ENCODE data around the gene HEMGN. TPM values are rescaled to one million over a fixed set of nuclear protein-coding genes. Genes with fewer than 3 reads are reported as not detected.

Gene HEMGN
- total and polyA plus RNA-seq, 2 of the 8 experiments (the other 6 are each of a cell fraction or from before 2014, with no cell fraction given) = not detected

- H2BK15ac ChIP-seq (ENCODE audit: low read length) = no peak overlapping the region
- peak overlapping the region; percentile 99 for H4K8ac ChIP-seq (ENCODE audit: extremely low read depth, insufficient read depth, low read length)
- H3K9me3 ChIP-seq (ENCODE audit: insufficient read depth in 2 of 2, low read depth in 1 of 2, low read length in 1 of 2) = peaks cover 0 to 5% of the 10 kb centered on the region in 2 experiments; a peak in 1 of 4 replicates
- H3K4ac ChIP-seq (replicated peaks; ENCODE audit: insufficient read length, low read depth, low read length) = peak overlapping the region; percentile 94
- peak overlapping the region; percentile 85 for H4K5ac ChIP-seq (ENCODE audit: insufficient read length, low read depth, low read length)
- peaks cover 33 to 60% (median 51%) of the 10 kb centered on the region in 4 experiments for H3K27me3 ChIP-seq (replicated peaks in 1 of 4; ENCODE audit: control insufficient read depth in 3 of 4, extremely low read depth in 1 of 4, insufficient read depth in 3 of 4, low read length in 3 of 4)
- CTCF ChIA-PET (ENCODE audit: partially characterized antibody) = interaction anchor here (0.6 to 3.1 kb wide), 5 partner anchors 13 to 559 kb away, joined by 3 to 13 read pairs (median 4); no protein-coding TSS in a partner anchor
- H3K27ac ChIP-seq (ENCODE audit: low read depth, low read length) = peak overlapping the region; percentile 64; the same call in 1 of the 2 replicates
- H2BK120ac ChIP-seq (replicated peaks; ENCODE audit: low read depth, low read length) = no peak overlapping the region
- H3K4me2 ChIP-seq (ENCODE audit: insufficient read depth in 1 of 2, low read depth in 2 of 2, low read length in 2 of 2) = peak overlapping the region; percentile 55 to 94
- peak overlapping the region; percentile 96 for H4K91ac ChIP-seq (replicated peaks; ENCODE audit: insufficient read length, low read length)
- peak overlapping the region; percentile 69 for H3K56ac ChIP-seq (replicated peaks; ENCODE audit: insufficient read length, low read depth, low read length)
- H2BK20ac ChIP-seq (ENCODE audit: low read length) = no peak overlapping the region
- H3K23me2 ChIP-seq (ENCODE audit: low read depth, low read length) = peaks cover 12% of the 10 kb centered on the region; the same call in 1 of the 2 replicates
- no peak overlapping the region for H2AFZ ChIP-seq (ENCODE audit: low read length)
- H3K4me3 ChIP-seq (ENCODE audit: extremely low read depth in 1 of 4, insufficient read depth in 2 of 4, low read depth in 3 of 4, low read length in 4 of 4) = peak overlapping the region; percentile 52 to 95 (median 64)
- POLR2A ChIA-PET (ENCODE audit: partially characterized antibody) = interaction anchor here (0.8 to 2.3 kb wide), 8 partner anchors 8 to 100 kb away, joined by 3 to 21 read pairs (median 5); partner anchors contain the start of genes NANS and TRMO
- 2% methylated on average over 36 of the region's 116 CpGs; no CpG with 5 or more reads in 1 of the 2 experiments for WGBS, 2 experiments (ENCODE audit: extremely low coverage in 1 of 2, insufficient coverage in 1 of 2, insufficient read length in 1 of 2, insufficient replicate concordance in 2 of 2, low coverage in 1 of 2, low lambda C conversion rate in 2 of 2, missing lambda C conversion rate in 1 of 2)
- H3K23ac ChIP-seq (ENCODE audit: insufficient read length) = no peak overlapping the region
- H3K9ac ChIP-seq (replicated peaks in 1 of 4; ENCODE audit: extremely low read depth in 1 of 4, low read depth in 3 of 4, low read length in 3 of 4) = peak overlapping the region; percentile 39 to 97 (median 78); a peak in 6 of 7 replicates
- peaks cover 6 to 43% of the 10 kb centered on the region in 2 experiments for H3K79me2 ChIP-seq (ENCODE audit: control insufficient read depth in 1 of 2, insufficient read depth in 2 of 2, low read length in 2 of 2)
- H2BK5ac ChIP-seq (ENCODE audit: low read depth, low read length) = no peak overlapping the region
- H3K36me3 ChIP-seq (ENCODE audit: control insufficient read depth in 2 of 4, insufficient read depth in 4 of 4, low read length in 3 of 4) = no peaks in the 10 kb centered on the region
- peaks cover 24 to 32% of the 10 kb centered on the region in 2 experiments for H4K20me1 ChIP-seq (replicated peaks in 1 of 2; ENCODE audit: control insufficient read depth in 1 of 2, insufficient read depth in 2 of 2, low read length in 2 of 2)
- peaks cover 3% of the 10 kb centered on the region; the same call in 1 of the 2 replicates for H3K79me1 ChIP-seq (ENCODE audit: low read depth, low read length)
- H2AK5ac ChIP-seq (ENCODE audit: low read depth, low read length) = no peak overlapping the region
- H3K14ac ChIP-seq (ENCODE audit: insufficient read length) = no peak overlapping the region
- H3K18ac ChIP-seq (ENCODE audit: extremely low read depth, low read length) = peak overlapping the region; percentile 90
- FAIRE-seq = no peak
- DNase-seq (ENCODE audit: low read depth in 1 of 2, low spot score in 2 of 2) = peak in 1 of 2 experiments; percentile 68
- no peak overlapping the region for H2BK12ac ChIP-seq (ENCODE audit: low read depth, low read length)
- peaks cover 0 to 7% (median 2%) of the 10 kb centered on the region in 4 experiments; a peak in 2 of 7 replicates for H3K4me1 ChIP-seq (replicated peaks in 1 of 4; ENCODE audit: control insufficient read depth in 3 of 4, insufficient read depth in 4 of 4, low read length in 3 of 4)
- no peak for TF ChIP-seq ZNF274 (IDR thresholded peaks at IDR 0.05; ENCODE audit: borderline replicate concordance, extremely low read depth, low read length)
- no peak for TF ChIP-seq NANOG (IDR thresholded peaks at IDR 0.05; ENCODE audit: insufficient read depth, low read depth, low read length, poor library complexity, severe bottlenecking)
- no peak for TF ChIP-seq RAD21 (IDR thresholded peaks at IDR 0.05 in 1 of 2, conservative IDR thresholded peaks at IDR 0.05 in 1 of 2; ENCODE audit: low read depth in 2 of 2, low read length in 2 of 2)
- TF ChIP-seq FOSL1 (IDR thresholded peaks at IDR 0.05; ENCODE audit: insufficient read depth, low read depth, low read length) = no peak
- TF ChIP-seq RFX5 (IDR thresholded peaks at IDR 0.05; ENCODE audit: borderline replicate concordance, low read depth, low read length) = no peak
- no peak for TF ChIP-seq NRF1 (IDR thresholded peaks at IDR 0.05; ENCODE audit: low read depth, low read length)
- TF ChIP-seq JUN (IDR thresholded peaks at IDR 0.05; ENCODE audit: low read depth, low read length) = no peak
- no peak for TF ChIP-seq ASH2L (IDR thresholded peaks at IDR 0.05; ENCODE audit: low read length)
- no peak for TF ChIP-seq GTF2F1 (IDR thresholded peaks at IDR 0.05; ENCODE audit: borderline replicate concordance, low read depth, low read length)
- TF ChIP-seq HDAC2 (IDR thresholded peaks at IDR 0.05; ENCODE audit: borderline replicate concordance in 1 of 2, low read depth in 2 of 2, low read length in 2 of 2) = 0 out of 4 replicates have a peak, but pooled peaks of 1 of the 2 experiments have one; percentile 61
These were observed 46.5 kb upstream of the HEMGN start for GRCh38 chr9:97984188-97985057.
